Heart right ventricle (tissue), 16 donors: ENCODE data around the gene SPDYE18. TPM values are rescaled to one million over a fixed set of nuclear protein-coding genes. Genes with fewer than 3 reads are reported as not detected.
A peak's percentile ranks its signal among the peaks of the same experiment; 100 is the strongest.
"Not testable (repeated sequence)": the region's sequence is repeated elsewhere in the genome, so short reads cannot be mapped to it uniquely, and the experiment has no call there.

Source experiments
- ATAC-seq, 8 donors: fragments of 200-7000 bp; cut with Tn5 transposase; one replicate each; pipeline ENCODE4 v1.9.1; 2020; ENCODE audit warnings: mild to moderate bottlenecking in 8 of 8, moderate library complexity in 8 of 8, moderate number of reproducible peaks in 1 of 8
- DNase-seq, 2 donors: peaks; one replicate each; pipeline ENCODE4 v3.0.0-alpha.2; 2020
- H3K27ac ChIP-seq, 10 donors: fragments of 200-600 bp; sonication (generic) in 2 of 10; one replicate each; pipeline versions ENCODE4 v1.5.0 to v1.8.0; 2020 to 2022; ENCODE audit warnings: mild to moderate bottlenecking in 3 of 10
- H3K27me3 ChIP-seq, 7 donors: fragments of 200-600 bp; one replicate each; pipeline ENCODE4 v1.8.0; 2021 to 2022; ENCODE audit warnings: mild to moderate bottlenecking in 2 of 7
- H3K36me3 ChIP-seq, 9 donors: fragments of 200-600 bp; sonication (generic) in 1 of 9; one replicate each; pipeline versions ENCODE4 v1.5.0 to v1.8.0; 2020 to 2022; ENCODE audit warnings: mild to moderate bottlenecking in 2 of 9
- H3K4me1 ChIP-seq, 9 donors: fragments of 200-600 bp; sonication (generic) in 1 of 9; one replicate each; pipeline versions ENCODE4 v1.5.0 to v1.8.0; 2020 to 2022; ENCODE audit warnings: mild to moderate bottlenecking in 4 of 9
- H3K4me3 ChIP-seq, 10 donors: fragments of 200-600 bp; sonication (generic) in 2 of 10; one replicate each; pipeline versions ENCODE4 v1.5.0 to v1.8.0; 2020 to 2022; ENCODE audit warnings: mild to moderate bottlenecking in 7 of 10, moderate library complexity in 2 of 10
- H3K9me3 ChIP-seq, 11 donors: fragments of 200-600 bp in 10 of 11; sonication (generic) in 2 of 11; one replicate each; pipeline versions ENCODE4 v1.5.0 to v1.8.0; 2013 to 2022; ENCODE audit warnings: mild to moderate bottlenecking in 2 of 11, control low read depth in 1 of 11, moderate library complexity in 1 of 11
- WGBS, 2 donors: extraction: QIAGEN DNeasy Blood & Tissue Kit; methylation state at CpG; one replicate each; pipeline ENCODE4 v1.1.7; 2013; ENCODE audit warnings: inconsistent platforms in 1 of 2; 5-methylcytosine and 5-hydroxymethylcytosine counted together
- intact Hi-C, 10 donors: fragments of 100-400 bp; cut with DNase I; formaldehyde crosslinking; loops; one replicate each; pipeline versions ENCODE4 v1.11.1 to v1.14.2; 2022
- polyA plus RNA-seq, 2 donors: library from polyadenylated mRNA; stranded (reverse); fragments of 200-250 nt; gene quantifications; one replicate each; pipeline ENCODE4 v1.2.3, GENCODE V29; 2013
- total RNA-seq, 10 donors: library from RNA; stranded (reverse); fragmentation: NEBNext Ultra II Directional in 3 of 10; extraction: Animal tissue kit (Norgen Biotek cat#: 25700) in 3 of 10; gene quantifications; one replicate each; pipeline versions ENCODE4 v1.2.1 to v1.2.4, GENCODE V29; 2021 to 2023
- donor health status: Arrhythmogenic right ventricular cardiomyopathy.
- donor health status: ischemic (EF 13 %, LVEDD 7.1; RV severe dilation, severe dysfunction).
- donor health status: healthy with polysubstance abuse.
- donor health status: DM: no; HTN: yes; CAD: no.
- donor health status: DM: no; HTN: no; CAD: no.
- donor health status: ischemic (EF 25% LVEDD 6.9; RV normal size, moderate dysfunction).
- donor health status: ischemic (EF 25% LVEDD 5.7; RV mildly dilated, moderate dysfunction).
- donor health status: healthy.
- donor health status: DM: yes; HTN: yes; CAD: no.
- donor health status: Ischemic cardiomyopathy.
- donor health status: ischemic (EF 35%, LVEDD 5.7; RV mildly dilated, moderate dysfunction).
- donor health status: nonischemic (EF 11% LVEDD 7.7; RV severe dilation, severe dysfunction).
- donor health status: DM: yes; HTN: yes; CAD: no.
- donor health status: PGD.
- donor health status: ischemic (EF 29% LVEDD 5.4; RV normal size, mild dysfunction).
- donor health status: nonischemic (EF 23%, LVEDD 6.1; RV moderate dilation, normal function).

The SPDYE18 gene
- total and polyA plus RNA-seq, 12 donors = 0.17 to 0.92 (median 0.44) TPM; not detected in 5

- 87 to 88% methylated on average over 5 of the region's 5 CpGs for WGBS, 2 donors
Observed at GRCh38 chr7:77077060-77077459, 14.7 kb upstream of the SPDYE18 start.

GRCh38 chr7:77074786-77075396, 12.5 kb upstream of the SPDYE18 start:
- not testable (repeated sequence) for ATAC-seq

More at GRCh38 chr7:77077060-77077459, 14.7 kb upstream of the SPDYE18 start:
- H3K27ac ChIP-seq, H3K4me3 ChIP-seq, H3K27me3 ChIP-seq, H3K9me3 ChIP-seq, H3K4me1 ChIP-seq, DNase-seq, ATAC-seq, intact Hi-C loops, H3K36me3 ChIP-seq: not testable (repeated sequence)

GRCh38 chr7:77071108-77071507, 8.8 kb upstream of the SPDYE18 start:
- intact Hi-C loops, H3K4me1 ChIP-seq, H3K4me3 ChIP-seq, H3K27me3 ChIP-seq, DNase-seq, H3K36me3 ChIP-seq, H3K27ac ChIP-seq, ATAC-seq: not testable (repeated sequence)
- peaks cover 0 to 17% (median 0%) of the 10 kb centered on the region in 11 donors for H3K9me3 ChIP-seq
- WGBS, 2 donors = 92 to 95% methylated on average over 5 to 6 of the region's 6 CpGs

More at GRCh38 chr7:77074786-77075396, 12.5 kb upstream of the SPDYE18 start:
- H3K9me3 ChIP-seq, DNase-seq, H3K4me1 ChIP-seq, H3K27me3 ChIP-seq, H3K36me3 ChIP-seq, H3K4me3 ChIP-seq, intact Hi-C loops, H3K27ac ChIP-seq: not testable (repeated sequence)
- WGBS, 2 donors = 98 to 100% methylated on average over 4 to 5 of the region's 6 CpGs

GRCh38 chr7:77065869-77066268, 3.5 kb upstream of the SPDYE18 start:
- intact Hi-C loops, ATAC-seq: not testable (repeated sequence)
- 92 to 94% methylated on average over 7 of the region's 7 CpGs for WGBS, 2 donors

GRCh38 chr7:77063732-77064131, 1.4 kb upstream of the SPDYE18 start:
- H3K36me3 ChIP-seq, H3K9me3 ChIP-seq, H3K27me3 ChIP-seq, H3K4me3 ChIP-seq, H3K4me1 ChIP-seq, intact Hi-C loops, DNase-seq, H3K27ac ChIP-seq: not testable (repeated sequence)
- ATAC-seq = peak in 1 of 8 donors; percentile 34
- 84 to 98% methylated on average over 3 to 4 of the region's 4 CpGs for WGBS, 2 donors

More at GRCh38 chr7:77065869-77066268, 3.5 kb upstream of the SPDYE18 start:
- not testable (repeated sequence) for H3K4me3 ChIP-seq, H3K4me1 ChIP-seq, H3K9me3 ChIP-seq, H3K27me3 ChIP-seq, H3K36me3 ChIP-seq, DNase-seq, H3K27ac ChIP-seq

GRCh38 chr7:77032261-77032660, 30.1 kb downstream of the SPDYE18 start, which contains the start of gene SPDYE17:
Gene SPDYE17, minus strand, starts transcription at chr7:77032361. Its CDS starts 1,791 bp downstream, at chr7:77030570.
- WGBS, 2 donors = 96 to 100% methylated on average over 1 to 3 of the region's 8 CpGs

GRCh38 chr7:77026349-77026748, 36.0 kb downstream of the SPDYE18 start:
- H3K27ac ChIP-seq, H3K4me3 ChIP-seq, intact Hi-C loops, DNase-seq, H3K27me3 ChIP-seq, H3K4me1 ChIP-seq, ATAC-seq, H3K9me3 ChIP-seq, H3K36me3 ChIP-seq: not testable (repeated sequence)
- WGBS, 2 donors = 91% methylated on average over 7 of the region's 10 CpGs; no CpG with 5 or more reads in 1 of the 2 donors

More at GRCh38 chr7:77032261-77032660, 30.1 kb downstream of the SPDYE18 start, which contains the start of gene SPDYE17:
- H3K27me3 ChIP-seq, DNase-seq, H3K4me1 ChIP-seq, ATAC-seq, intact Hi-C loops, H3K36me3 ChIP-seq, H3K27ac ChIP-seq, H3K9me3 ChIP-seq, H3K4me3 ChIP-seq: not testable (repeated sequence)

GRCh38 chr7:77010074-77010680, 52.2 kb downstream of the SPDYE18 start:
- ATAC-seq, H3K9me3 ChIP-seq, H3K4me3 ChIP-seq, H3K27me3 ChIP-seq, H3K27ac ChIP-seq, intact Hi-C loops, DNase-seq, H3K36me3 ChIP-seq, H3K4me1 ChIP-seq: not testable (repeated sequence)
- WGBS, 2 donors = 90 to 93% methylated on average over 8 to 12 of the region's 16 CpGs

- H3K9me3 ChIP-seq, H3K27me3 ChIP-seq, H3K4me1 ChIP-seq, H3K36me3 ChIP-seq, H3K27ac ChIP-seq, intact Hi-C loops, H3K4me3 ChIP-seq: not testable (repeated sequence)
- WGBS, 2 donors = 65 to 70% methylated on average over 9 to 10 of the region's 10 CpGs
- DNase-seq (peak in 1 of 2 donors; percentile 73), ATAC-seq (peak in 7 of 8 donors; percentile 65 to 76 (median 72))
Observed at GRCh38 chr7:77008000-77008399, 54.4 kb downstream of the SPDYE18 start.

GRCh38 chr7:77006127-77007110, 55.9 kb downstream of the SPDYE18 start:
- H3K9me3 ChIP-seq, intact Hi-C loops, H3K27ac ChIP-seq, H3K4me3 ChIP-seq, H3K4me1 ChIP-seq, H3K27me3 ChIP-seq, DNase-seq: not testable (repeated sequence)
- peak; percentile 8 to 73 (median 58) for ATAC-seq
- peaks cover 0 to 13% (median 0%) of the 10 kb centered on the region in 9 donors for H3K36me3 ChIP-seq
- 90 to 91% methylated on average over 9 to 13 of the region's 22 CpGs for WGBS, 2 donors
